H1 (cell line): Measurements from ENCODE around the gene ZNF346. TPM values are rescaled to one million over a fixed set of nuclear protein-coding genes. Genes with fewer than 3 reads are reported as not detected.

Experiments used
- CTCF ChIA-PET: fragments of 300-600 bp; sonication (Branson Sonifier 250); formaldehyde crosslinking; loops from one replicate; lab custom pipeline; 2021; ENCODE audit not compliant: partially characterized antibody; lab: Charles Lee
- POLR2A ChIA-PET: fragments of 300-600 bp; sonication (Branson Sonifier 250); formaldehyde crosslinking; loops from one replicate; lab custom pipeline; 2021; ENCODE audit warnings: inconsistent platforms; ENCODE audit not compliant: partially characterized antibody; lab: Charles Lee
- DNase-seq, 2 experiments: peaks; one replicate each; pipeline versions ENCODE4 v3.0.0 to v3.0.0-alpha.2; 2010 to 2022; ENCODE audit warnings: low spot score in 2 of 2, low read depth in 1 of 2, mixed read lengths in 1 of 2
- FAIRE-seq: peaks from 2 replicates; lab custom pipeline; 2011; peaks lifted over from hg19 to GRCh38; lab: Jason Lieb, UNC
- H2AFZ ChIP-seq: 2 replicates; pipeline ENCODE4 v1.8.1; 2012; ENCODE audit warnings: low read length, inconsistent platforms
- H2AK5ac ChIP-seq: 2 replicates; pipeline ENCODE4 v1.6.1; 2013; ENCODE audit warnings: low read depth, low read length
- H2BK120ac ChIP-seq: replicated peaks from 2 replicates; pipeline ENCODE3; 2013; ENCODE audit warnings: low read depth, low read length, inconsistent platforms
- H2BK12ac ChIP-seq: 2 replicates; pipeline ENCODE4 v1.6.1; 2013; ENCODE audit warnings: low read depth, low read length
- H2BK15ac ChIP-seq: 2 replicates; pipeline ENCODE4 v1.6.1; 2013; ENCODE audit warnings: low read length
- H2BK20ac ChIP-seq: 2 replicates; pipeline ENCODE4 v1.6.1; 2013; ENCODE audit warnings: low read length
- H2BK5ac ChIP-seq: 2 replicates; pipeline ENCODE4 v1.6.1; 2013; ENCODE audit warnings: low read depth, low read length
- H3K14ac ChIP-seq: 2 replicates; pipeline ENCODE4 v1.6.1; 2013; ENCODE audit warnings: inconsistent platforms; ENCODE audit not compliant: insufficient read length
- H3K18ac ChIP-seq: 2 replicates; pipeline ENCODE4 v1.6.1; 2013; ENCODE audit warnings: low read length; ENCODE audit errors: extremely low read depth
- H3K23ac ChIP-seq: 2 replicates; pipeline ENCODE4 v1.6.1; 2013; ENCODE audit warnings: inconsistent platforms; ENCODE audit not compliant: insufficient read length
- H3K23me2 ChIP-seq: 2 replicates; pipeline ENCODE4 v1.6.1; 2013; ENCODE audit warnings: low read depth, low read length
- H3K27ac ChIP-seq: 2 replicates; pipeline ENCODE4 v1.6.1; 2011; ENCODE audit warnings: low read depth, low read length, inconsistent platforms
- H3K27me3 ChIP-seq, 4 experiments: replicated peaks in 1 of 4; 1 replicate in 1 of 4; 2 replicates in 3 of 4; pipeline versions ENCODE4 v1.6.1 to v1.8.1; 2011 to 2013; ENCODE audit warnings: low read length in 3 of 4, mild to moderate bottlenecking in 3 of 4, inconsistent platforms in 2 of 4, mixed read lengths in 2 of 4, moderate library complexity in 1 of 4; ENCODE audit not compliant: control insufficient read depth in 3 of 4, insufficient read depth in 3 of 4; ENCODE audit errors: extremely low read depth in 1 of 4
- H3K36me3 ChIP-seq, 4 experiments: 2 replicates each; pipeline versions ENCODE4 v1.6.1 to v1.8.1; 2011 to 2013; ENCODE audit warnings: mild to moderate bottlenecking in 4 of 4, low read length in 3 of 4, moderate library complexity in 2 of 4, control low read depth in 1 of 4, inconsistent platforms in 1 of 4; ENCODE audit not compliant: insufficient read depth in 4 of 4, control insufficient read depth in 2 of 4
- H3K4ac ChIP-seq: replicated peaks from 2 replicates; pipeline ENCODE3; 2013; ENCODE audit warnings: low read length, low read depth, mixed read lengths, inconsistent platforms; ENCODE audit not compliant: insufficient read length
- H3K4me1 ChIP-seq, 4 experiments: replicated peaks in 1 of 4; 1 replicate in 1 of 4; 2 replicates in 3 of 4; pipeline versions ENCODE4 v1.6.1 to v1.8.1; 2011 to 2013; ENCODE audit warnings: low read length in 3 of 4, inconsistent platforms in 2 of 4, mixed read lengths in 1 of 4; ENCODE audit not compliant: insufficient read depth in 4 of 4, control insufficient read depth in 3 of 4
- H3K4me2 ChIP-seq, 2 experiments: 2 replicates each; pipeline versions ENCODE4 v1.6.1 to v1.8.1; 2011 to 2013; ENCODE audit warnings: low read depth in 2 of 2, low read length in 2 of 2, control low read depth in 1 of 2, inconsistent platforms in 1 of 2, mild to moderate bottlenecking in 1 of 2; ENCODE audit not compliant: insufficient read depth in 1 of 2
- H3K4me3 ChIP-seq, 4 experiments: fragments of 200-600, 300-600 bp in 1 of 4; sonication (generic), shearing (Covaris generic), sonication (Bioruptor Twin) in 1 of 4; 2 replicates each; pipeline versions ENCODE4 v1.5.1 to v1.8.1; 2011 to 2016; ENCODE audit warnings: low read length in 4 of 4, low read depth in 3 of 4, control low read depth in 2 of 4, inconsistent platforms in 2 of 4, mild to moderate bottlenecking in 2 of 4, mixed read lengths in 1 of 4, moderate library complexity in 1 of 4; ENCODE audit not compliant: insufficient read depth in 2 of 4; ENCODE audit errors: extremely low read depth in 1 of 4
- H3K56ac ChIP-seq: replicated peaks from 2 replicates; pipeline ENCODE3; 2013; ENCODE audit warnings: low read depth, mild to moderate bottlenecking, mixed read lengths, low read length, inconsistent platforms; ENCODE audit not compliant: insufficient read length
- H3K79me1 ChIP-seq: 2 replicates; pipeline ENCODE4 v1.6.1; 2013; ENCODE audit warnings: low read depth, low read length, control low read depth
- H3K79me2 ChIP-seq, 2 experiments: 2 replicates each; pipeline versions ENCODE4 v1.6.1 to v1.8.1; 2012 to 2013; ENCODE audit warnings: low read length in 2 of 2, mild to moderate bottlenecking in 2 of 2, inconsistent platforms in 1 of 2; ENCODE audit not compliant: insufficient read depth in 2 of 2, control insufficient read depth in 1 of 2
- H3K9ac ChIP-seq, 4 experiments: replicated peaks in 1 of 4; 1 replicate in 1 of 4; 2 replicates in 3 of 4; pipeline versions ENCODE4 v1.6.1 to v1.8.1; 2011 to 2013; ENCODE audit warnings: low read depth in 3 of 4, low read length in 3 of 4, control low read depth in 2 of 4, mild to moderate bottlenecking in 2 of 4, moderate library complexity in 2 of 4, inconsistent platforms in 1 of 4; ENCODE audit errors: extremely low read depth in 1 of 4
- H3K9me3 ChIP-seq, 2 experiments: 2 replicates each; pipeline versions ENCODE4 v1.6.1 to v1.8.1; 2012 to 2013; ENCODE audit warnings: mild to moderate bottlenecking in 2 of 2, moderate library complexity in 2 of 2, control low read depth in 1 of 2, inconsistent platforms in 1 of 2, low read depth in 1 of 2, low read length in 1 of 2, mixed read lengths in 1 of 2; ENCODE audit not compliant: insufficient read depth in 2 of 2
- H4K20me1 ChIP-seq, 2 experiments: replicated peaks in 1 of 2; 2 replicates each; pipeline versions ENCODE3 to v1.8.1; 2011 to 2013; ENCODE audit warnings: inconsistent platforms in 2 of 2, low read length in 2 of 2, mild to moderate bottlenecking in 1 of 2; ENCODE audit not compliant: insufficient read depth in 2 of 2, control insufficient read depth in 1 of 2
- H4K5ac ChIP-seq: 2 replicates; pipeline ENCODE4 v1.6.1; 2013; ENCODE audit warnings: low read length, low read depth, mixed read lengths, inconsistent platforms; ENCODE audit not compliant: insufficient read length
- H4K8ac ChIP-seq: 2 replicates; pipeline ENCODE4 v1.8.0; 2013; ENCODE audit warnings: mild to moderate bottlenecking, moderate library complexity, low read length, inconsistent platforms; ENCODE audit not compliant: insufficient read depth; ENCODE audit errors: extremely low read depth
- H4K91ac ChIP-seq: replicated peaks from 2 replicates; pipeline ENCODE3; 2013; ENCODE audit warnings: low read length, mixed read lengths, inconsistent platforms; ENCODE audit not compliant: insufficient read length
- BACH1 ChIP-seq: IDR thresholded peaks from 2 replicates; pipeline ENCODE4 v1.6.1; 2012; ENCODE audit warnings: low read length, improper control_type of control experiment
- GABPA ChIP-seq: IDR thresholded peaks from 2 replicates; pipeline ENCODE4 v1.6.1; 2011; ENCODE audit warnings: mild to moderate bottlenecking, low read length, moderate library complexity, borderline replicate concordance; ENCODE audit not compliant: insufficient read depth
- KDM4A ChIP-seq: IDR thresholded peaks from one replicate; pipeline ENCODE4 v1.7.1; 2012; ENCODE audit warnings: low read depth, mild to moderate bottlenecking, moderate library complexity, low read length, inconsistent platforms; ENCODE audit not compliant: severe bottlenecking
- NRF1 ChIP-seq: IDR thresholded peaks from 2 replicates; pipeline ENCODE4 v1.6.1; 2011; ENCODE audit warnings: mild to moderate bottlenecking, low read depth, low read length, improper control_type of control experiment
- POLR2A ChIP-seq, 2 experiments: IDR thresholded peaks; 1 replicate in 1 of 2; 2 replicates in 1 of 2; pipeline ENCODE4 v1.6.1; 2011; ENCODE audit warnings: low read depth in 2 of 2, low read length in 2 of 2, mild to moderate bottlenecking in 2 of 2; ENCODE audit errors: control extremely low read depth in 1 of 2
- TAF1 ChIP-seq: IDR thresholded peaks from 2 replicates; pipeline ENCODE4 v1.6.1; 2011; ENCODE audit warnings: mild to moderate bottlenecking, low read depth, low read length
- TAF7 ChIP-seq: optimal IDR thresholded peaks from 2 replicates; pipeline ENCODE3; 2011; ENCODE audit warnings: low read depth, mild to moderate bottlenecking, inconsistent platforms, low read length, moderate library complexity, borderline replicate concordance
- WGBS, 2 experiments: shearing (Covaris generic) in 1 of 2; methylation state at CpG; one replicate each; pipeline versions ENCODE4 v1.1.6 to v1.1.7; 2013 to 2015; ENCODE audit warnings: low lambda C conversion rate in 2 of 2, mixed read lengths in 2 of 2, inconsistent platforms in 1 of 2, low coverage in 1 of 2, missing lambda C conversion rate in 1 of 2; ENCODE audit not compliant: insufficient replicate concordance in 2 of 2, insufficient coverage in 1 of 2, insufficient read length in 1 of 2; ENCODE audit errors: extremely low coverage in 1 of 2, missing lambda C conversion rate in 1 of 2; 5-methylcytosine and 5-hydroxymethylcytosine counted together
- long read RNA-seq, 2 experiments: library from RNA in 1 of 2; library from capped mRNA in 1 of 2; stranded (forward); transcript quantifications; one replicate each; pipeline ENCODE4 v2.0.0, GENCODE V29; 2021; ENCODE audit warnings: inconsistent platforms in 1 of 2
- polyA minus RNA-seq, 3 experiments: library from RNA; depleted of rRNA, polyadenylated mRNA; stranded (reverse); fragments of >200 nt; gene quantifications; 1 replicate in 2 of 3; 2 replicates in 1 of 3; pipeline ENCODE4 v1.2.3, GENCODE V29; 2011
- polyA plus RNA-seq, 7 experiments: library from polyadenylated mRNA; depleted of rRNA in 3 of 7; stranded (reverse) in 5 of 7; unstranded in 2 of 7; fragments of >200 nt in 5 of 7; fragments of 200-250 nt in 2 of 7; gene quantifications; 1 replicate in 5 of 7; 2 replicates in 1 of 7; 4 replicates in 1 of 7; pipeline versions ENCODE4 v1.2.1 to v1.2.3, GENCODE V29; 2011 to 2013; ENCODE audit warnings: missing spikeins in 2 of 7, mixed read lengths in 2 of 7
- total RNA-seq: library from RNA; stranded (reverse); fragmentation: NEBNext Ultra II Directional; extraction: Animal tissue kit (Norgen Biotek cat#: 25700); gene quantifications from 2 replicates; pipeline ENCODE4 v1.2.1, GENCODE V29; 2021

Gene ZNF346
- total RNA-seq (19.9 and 20.2 TPM in 2 replicates), polyA plus RNA-seq (2011; rRNA removed) (20.8 and 20.9 TPM in 2 replicates), polyA minus RNA-seq (2011; rRNA and poly(A)+ RNA removed) (26.8 and 29.2 TPM in 2 replicates)
- polyA plus RNA-seq (2011; cell fraction: cytosol; rRNA removed) = 22.3 TPM
- polyA plus RNA-seq (2011; cell fraction: nucleus; rRNA removed) = 18.0 TPM
- polyA plus RNA-seq (2012, experiment 1 of 2) = 17.0 to 21.1 TPM (median 17.9 TPM) in 4 replicates
- 10.9 TPM for polyA plus RNA-seq (2012, experiment 2 of 2)
- polyA plus RNA-seq (2013, experiment 1 of 2) = 11.0 TPM
- 10.8 TPM for polyA plus RNA-seq (2013, experiment 2 of 2)
- polyA minus RNA-seq (2011; cell fraction: cytosol; rRNA and poly(A)+ RNA removed) = 14.6 TPM
- 20.0 TPM for polyA minus RNA-seq (2011; cell fraction: nucleus; rRNA and poly(A)+ RNA removed)
- long read RNA-seq, experiment 1, transcript ZNF346-201 (7 exons, 2,314 nt) = major isoform, 6 of 18 reads
- long read RNA-seq, experiment 1, partial matches to known transcripts = 1 of 18 reads
- long read RNA-seq, experiment 1, other reads (novel, unspliced or antisense) = 9 of 18 reads
- long read RNA-seq, experiment 2, partial matches to known transcripts = 0 of 6 reads
- long read RNA-seq, experiment 2, other reads (novel, unspliced or antisense) = 6 of 6 reads

DNA sequence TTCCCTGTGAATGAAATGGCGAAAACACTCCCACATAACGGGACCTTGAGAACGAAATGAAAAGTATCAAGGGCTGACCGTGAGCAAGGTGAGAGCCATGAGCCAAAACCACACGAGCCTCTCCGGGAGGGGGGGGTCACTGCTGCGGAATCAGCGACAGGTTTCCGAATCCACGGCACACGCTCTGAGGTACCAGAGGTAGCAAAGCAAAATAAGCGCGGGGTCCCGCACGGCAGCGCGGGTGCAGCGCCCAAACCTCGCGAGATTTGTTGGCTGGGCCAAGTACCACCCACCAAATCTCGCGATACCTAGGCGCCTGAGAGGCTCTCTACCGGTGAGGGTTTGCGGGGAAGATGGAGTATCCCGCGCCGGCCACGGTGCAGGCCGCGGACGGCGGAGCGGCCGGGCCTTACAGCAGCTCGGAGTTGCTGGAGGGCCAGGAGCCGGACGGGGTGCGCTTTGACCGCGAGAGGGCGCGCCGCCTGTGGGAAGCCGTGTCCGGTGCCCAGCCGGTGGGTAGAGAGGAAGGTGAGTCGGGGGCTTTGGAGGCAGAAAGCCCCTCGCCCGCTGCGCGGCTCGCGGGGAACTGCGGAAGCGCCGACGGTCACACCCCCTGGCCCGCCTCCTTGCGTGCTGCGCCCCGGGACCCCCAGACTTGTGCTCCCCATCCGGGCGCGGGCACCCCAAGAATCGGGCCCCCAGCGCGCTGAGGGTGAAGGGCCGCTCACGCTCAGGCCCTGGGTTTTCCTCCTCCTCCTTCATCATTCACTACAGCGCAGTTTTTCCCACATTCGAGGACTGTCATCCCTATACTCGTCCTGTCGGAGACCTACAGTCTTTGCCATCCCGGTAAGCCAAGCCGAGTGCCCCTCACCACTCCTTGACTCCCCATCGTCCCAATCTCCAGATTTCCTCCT, at the start of gene ZNF346:
Gene ZNF346, plus strand, starts transcription at position 311 of the 917 bp plus-strand sequence. Its CDS starts 43 bp downstream, at position 354.
- H3K4me1 ChIP-seq = peaks cover 0 to 4% (median 0%) of the 10 kb centered on the region in 4 experiments; a peak in 3 of 7 replicates
- no peak within 1 kb of the TSS for H3K4ac ChIP-seq
- peak within 1 kb of the TSS; percentile 95 for H4K8ac ChIP-seq
- peak within 1 kb of the TSS; percentile 90 for H4K5ac ChIP-seq
- no peaks in the 10 kb centered on the region for H4K20me1 ChIP-seq
- H3K23me2 ChIP-seq = peaks cover 7% of the 10 kb centered on the region; the same call in 1 of the 2 replicates
- H3K4me2 ChIP-seq = peak within 1 kb of the TSS; percentile 87 to 95
- H3K9ac ChIP-seq = peak within 1 kb of the TSS; percentile 71 to 85 (median 79)
- H3K27me3 ChIP-seq = no peaks in the 10 kb centered on the region
- FAIRE-seq = no peak
- no peak within 1 kb of the TSS for H3K56ac ChIP-seq
- ChIA-PET POLR2A (interaction anchor here (0.8 to 2.5 kb wide), 12 partner anchors 10 to 123 kb away, joined by 3 to 26 read pairs (median 4); partner anchors contain the start of genes NSD1 and UIMC1), CTCF (interaction anchor here (0.8 to 3.4 kb wide), 16 partner anchors 11 to 362 kb away, joined by 3 to 17 read pairs (median 4); partner anchors contain the start of gene UIMC1)
- H4K91ac ChIP-seq = peak within 1 kb of the TSS; percentile 35
- peak; percentile 70 to 93 for DNase-seq
- H2BK12ac ChIP-seq = peak within 1 kb of the TSS; percentile 52; the same call in 1 of the 2 replicates
- no peak within 1 kb of the TSS for H2AK5ac ChIP-seq
- H2BK120ac ChIP-seq = no peak within 1 kb of the TSS
- 0 out of 2 replicates have a peak, but pooled peaks cover 4% of the 10 kb centered on the region for H3K79me1 ChIP-seq
- peak within 1 kb of the TSS; percentile 49 to 75 (median 74) for H3K4me3 ChIP-seq
- peak within 1 kb of the TSS; percentile 89; the same call in 1 of the 2 replicates for H3K18ac ChIP-seq
- no peak within 1 kb of the TSS for H2BK15ac ChIP-seq
- peak within 1 kb of the TSS; percentile 60; the same call in 1 of the 2 replicates for H2BK5ac ChIP-seq
- H2BK20ac ChIP-seq = peak within 1 kb of the TSS; percentile 32; the same call in 1 of the 2 replicates
- H3K9me3 ChIP-seq = no peaks in the 10 kb centered on the region
- no peak within 1 kb of the TSS for H3K14ac ChIP-seq
- peak within 1 kb of the TSS; percentile 96 for H2AFZ ChIP-seq
- peaks cover 0 to 5% (median 2%) of the 10 kb centered on the region in 4 experiments; a peak in 2 of 8 replicates for H3K36me3 ChIP-seq
- H3K79me2 ChIP-seq = peaks cover 0 to 23% of the 10 kb centered on the region in 2 experiments; a peak in 2 of 4 replicates
- H3K27ac ChIP-seq = peak within 1 kb of the TSS; percentile 13; the same call in 1 of the 2 replicates
- 4% methylated on average over 77 of the region's 77 CpGs; no CpG with 5 or more reads in 1 of the 2 experiments for WGBS, 2 experiments
- H3K23ac ChIP-seq = no peak within 1 kb of the TSS
- TF ChIP-seq TAF7 (peak; percentile 59), BACH1 (0 out of 2 replicates have a peak, but pooled peaks have one; percentile 26), KDM4A (peak; percentile 74), NRF1 (no peak), GABPA (peak; percentile 71), POLR2A (IDR thresholded peaks at IDR 0.05; ENCODE audit: control extremely low read depth in 1 of 2, low read depth in 2 of 2, low read length in 2 of 2) (peak in 1 of 2 experiments; percentile 87; a peak in 2 of 3 replicates), TAF1 (peak; percentile 79)
